Upper lobe of left lung (tissue), 6 donors: Measurements from ENCODE around the gene WDR31. TPM values are rescaled to one million over a fixed set of nuclear protein-coding genes. Genes with fewer than 3 reads are reported as not detected.
A peak's percentile ranks its signal among the peaks of the same experiment; 100 is the strongest.

Source experiments
- ATAC-seq, 2 donors: fragments of 200-7000 bp; cut with Tn5 transposase; one replicate each; pipeline ENCODE4 v1.9.1; 2022; ENCODE audit warnings: mild to moderate bottlenecking in 2 of 2, moderate library complexity in 2 of 2; ENCODE audit not compliant: low FRiP score in 2 of 2
- DNase-seq, 2 donors: peaks; one replicate each; pipeline ENCODE4 v3.0.0-alpha.2; 2019 to 2020
- H3K27ac ChIP-seq, 4 donors: fragments of 200-600 bp; sonication (generic); one replicate each; pipeline ENCODE4 v1.5.1; 2016 to 2019
- H3K27me3 ChIP-seq, 4 donors: fragments of 200-600 bp; sonication (generic); one replicate each; pipeline ENCODE4 v1.5.1; 2017 to 2019
- H3K36me3 ChIP-seq, 4 donors: fragments of 200-600 bp; sonication (generic); one replicate each; pipeline ENCODE4 v1.5.1; 2016 to 2019
- H3K4me1 ChIP-seq, 4 donors: fragments of 200-600 bp; sonication (generic); one replicate each; pipeline ENCODE4 v1.5.1; 2018 to 2019
- H3K4me3 ChIP-seq, 4 donors: fragments of 200-600 bp; sonication (generic); one replicate each; pipeline ENCODE4 v1.5.1; 2017 to 2019; ENCODE audit warnings: mild to moderate bottlenecking in 2 of 4, moderate library complexity in 1 of 4
- H3K9me3 ChIP-seq, 4 donors: fragments of 200-600 bp; sonication (generic); one replicate each; pipeline ENCODE4 v1.5.1; 2018 to 2019
- EP300 ChIP-seq, 4 donors: sonication (generic); formaldehyde crosslinking; IDR thresholded peaks; one replicate each; pipeline ENCODE4 v1.5.1; 2017; ENCODE audit warnings: antibody characterized with exemption in 4 of 4, control low read depth in 2 of 4
- POLR2A ChIP-seq, 4 donors: fragments of 450-650 bp; IDR thresholded peaks; one replicate each; pipeline ENCODE4 v1.5.1; 2016 to 2017; ENCODE audit warnings: antibody characterized with exemption in 4 of 4, mild to moderate bottlenecking in 2 of 4
- POLR2AphosphoS5 ChIP-seq, 2 donors: sonication (generic); formaldehyde crosslinking; IDR thresholded peaks; one replicate each; pipeline ENCODE4 v1.5.1; 2017; ENCODE audit warnings: antibody characterized with exemption in 2 of 2
- WGBS, 2 donors: methylation state at CpG; one replicate each; pipeline ENCODE4 v1.1.5; 2017 to 2018; 5-methylcytosine and 5-hydroxymethylcytosine counted together
- total RNA-seq, 6 donors: library from RNA; depleted of rRNA in 4 of 6; stranded (reverse); fragments of >200 nt in 4 of 6; gene quantifications; one replicate each; pipeline versions ENCODE4 v1.1.0 to v1.2.1, GENCODE V29; 2016 to 2021
- TF ChIP-seq, protein P1 (sequence below), 6 experiments: fragments of 450-650 bp in 4 of 6; fragments of 200-600 bp in 2 of 6; sonication (generic) in 2 of 6; IDR thresholded peaks; one replicate each; pipeline ENCODE4 v1.5.1; 2016 to 2019; ENCODE audit warnings: antibody characterized with exemption in 6 of 6
- donor health status: DM: no; HTN: no; CAD: no; lungs with moderate emphysema.
- donor health status: DM: no; HTN: yes; CAD: no; lungs with severe emphysema.

The WDR31 gene
- total RNA-seq, 6 donors from 2014 or later = 2.0 to 5.2 (median 3.1) TPM

DNA sequence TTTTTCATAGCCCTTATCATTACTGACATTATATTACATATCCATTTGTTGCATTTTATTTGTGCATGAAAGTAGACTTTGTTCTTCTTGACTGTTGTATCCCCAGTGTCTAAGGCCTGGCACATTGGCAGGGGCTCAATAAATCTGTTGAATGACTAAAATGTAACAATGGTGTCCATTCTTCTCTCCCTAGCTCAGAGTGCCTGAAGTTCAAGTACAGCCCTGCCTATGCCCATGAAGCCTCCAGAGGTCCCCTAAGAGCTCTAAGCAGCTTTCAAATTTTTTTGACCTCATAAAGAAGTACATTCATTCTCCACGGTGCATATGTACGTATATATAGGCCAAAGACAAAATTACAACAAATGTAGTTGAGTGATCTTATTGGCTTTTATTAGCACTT lies 5.1 kb upstream of the WDR31 start:
- no peaks in the 10 kb centered on the region for H3K27me3 ChIP-seq
- H3K36me3 ChIP-seq = no peaks in the 10 kb centered on the region
- no peak overlapping the region for H3K4me3 ChIP-seq
- no peaks in the 10 kb centered on the region for H3K9me3 ChIP-seq
- DNase-seq (no peak), ATAC-seq (no peak)
- H3K4me1 ChIP-seq = peaks cover 6 to 17% (median 16%) of the 10 kb centered on the region in 4 donors
- H3K27ac ChIP-seq = no peak overlapping the region
- whole genome bisulfite sequencing, 2 donors = 88 to 90% methylated on average over 2 of the region's 2 CpGs
- no peak for TF ChIP-seq POLR2AphosphoS5 (IDR thresholded peaks at IDR 0.05)
- TF ChIP-seq EP300 (IDR thresholded peaks at IDR 0.05) = no peak
- TF ChIP-seq POLR2A (IDR thresholded peaks at IDR 0.05) = no peak
- TF ChIP-seq, protein P1, sequence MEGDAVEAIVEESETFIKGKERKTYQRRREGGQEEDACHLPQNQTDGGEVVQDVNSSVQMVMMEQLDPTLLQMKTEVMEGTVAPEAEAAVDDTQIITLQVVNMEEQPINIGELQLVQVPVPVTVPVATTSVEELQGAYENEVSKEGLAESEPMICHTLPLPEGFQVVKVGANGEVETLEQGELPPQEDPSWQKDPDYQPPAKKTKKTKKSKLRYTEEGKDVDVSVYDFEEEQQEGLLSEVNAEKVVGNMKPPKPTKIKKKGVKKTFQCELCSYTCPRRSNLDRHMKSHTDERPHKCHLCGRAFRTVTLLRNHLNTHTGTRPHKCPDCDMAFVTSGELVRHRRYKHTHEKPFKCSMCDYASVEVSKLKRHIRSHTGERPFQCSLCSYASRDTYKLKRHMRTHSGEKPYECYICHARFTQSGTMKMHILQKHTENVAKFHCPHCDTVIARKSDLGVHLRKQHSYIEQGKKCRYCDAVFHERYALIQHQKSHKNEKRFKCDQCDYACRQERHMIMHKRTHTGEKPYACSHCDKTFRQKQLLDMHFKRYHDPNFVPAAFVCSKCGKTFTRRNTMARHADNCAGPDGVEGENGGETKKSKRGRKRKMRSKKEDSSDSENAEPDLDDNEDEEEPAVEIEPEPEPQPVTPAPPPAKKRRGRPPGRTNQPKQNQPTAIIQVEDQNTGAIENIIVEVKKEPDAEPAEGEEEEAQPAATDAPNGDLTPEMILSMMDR (IDR thresholded peaks at IDR 0.05) = no peak

DNA sequence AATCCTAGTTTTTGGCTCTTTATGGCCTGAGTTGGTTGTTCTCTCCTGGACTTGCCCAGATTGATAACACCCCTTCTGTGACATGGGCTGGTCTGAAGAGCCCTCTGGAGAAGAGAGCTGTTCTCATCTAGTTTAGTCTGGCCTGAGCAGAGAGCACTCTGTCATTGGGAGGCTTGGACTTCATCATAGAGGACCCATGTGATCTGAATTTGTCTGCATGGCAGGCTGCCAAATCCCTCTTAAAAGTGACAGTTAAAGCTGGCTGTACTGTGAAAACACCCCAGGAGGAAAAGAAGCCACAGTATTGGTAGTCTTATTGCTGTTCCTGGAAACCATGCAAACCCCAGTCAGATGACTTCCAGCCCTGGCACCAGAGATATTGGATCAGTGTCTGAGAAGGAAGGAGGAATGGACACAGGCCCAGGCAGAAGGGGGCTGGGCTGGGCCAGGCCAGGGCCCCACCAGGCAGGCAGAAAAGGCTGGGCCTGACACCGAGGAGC lies 3.7 kb upstream of the WDR31 start:
- no peaks in the 10 kb centered on the region for H3K27me3 ChIP-seq
- no peaks in the 10 kb centered on the region for H3K9me3 ChIP-seq
- TF ChIP-seq, protein P1 (IDR thresholded peaks at IDR 0.05) = no peak
- TF ChIP-seq POLR2AphosphoS5 (IDR thresholded peaks at IDR 0.05) (no peak), EP300 (IDR thresholded peaks at IDR 0.05) (no peak), POLR2A (IDR thresholded peaks at IDR 0.05) (no peak)
- H3K4me1 ChIP-seq = peaks cover 8 to 21% (median 16%) of the 10 kb centered on the region in 4 donors
- peak; percentile 4 to 91 for ATAC-seq
- WGBS, 2 donors = 50 to 64% methylated on average over 1 of the region's 1 CpG
- H3K36me3 ChIP-seq = no peaks in the 10 kb centered on the region
- DNase-seq = peak; percentile 53 to 84
- no peak overlapping the region for H3K4me3 ChIP-seq
- peak overlapping the region; percentile 69 to 83 (median 72) for H3K27ac ChIP-seq

DNA sequence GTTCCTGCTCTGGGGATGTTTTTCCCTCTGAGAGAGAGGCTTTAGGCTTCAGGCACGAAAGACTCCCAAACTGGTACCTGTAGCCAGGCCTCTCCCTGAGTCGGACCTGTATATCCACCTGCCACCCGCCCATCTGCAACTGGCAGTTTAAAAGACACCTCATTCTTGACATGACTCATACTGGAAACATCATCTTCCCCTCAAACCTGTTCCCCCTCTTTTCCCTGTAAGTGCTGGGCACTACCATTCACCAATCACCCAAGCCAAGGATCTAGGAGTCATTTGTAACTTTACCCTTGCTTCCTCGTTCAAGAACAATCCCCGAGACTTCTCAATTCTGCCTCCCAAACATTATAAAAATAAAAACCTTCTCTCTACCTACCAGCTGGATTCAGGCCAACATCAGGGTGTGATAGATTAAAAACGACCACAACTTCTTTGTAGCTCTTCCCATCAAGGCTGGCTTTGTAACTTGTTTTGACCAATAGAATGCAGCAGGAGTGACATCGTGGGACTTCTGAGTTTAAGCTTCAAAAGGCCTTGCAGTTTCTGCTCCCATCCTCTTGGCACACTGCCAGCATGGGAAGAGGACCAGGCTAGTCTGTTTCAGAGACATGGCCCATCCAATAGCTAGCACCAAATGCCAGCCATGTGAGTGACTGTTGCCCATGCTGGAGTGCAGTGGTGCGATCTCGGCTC lies 1.8 kb upstream of the WDR31 start:
- TF ChIP-seq POLR2AphosphoS5 (IDR thresholded peaks at IDR 0.05) (no peak), POLR2A (IDR thresholded peaks at IDR 0.05) (no peak), EP300 (IDR thresholded peaks at IDR 0.05) (no peak)
- TF ChIP-seq, protein P1 (IDR thresholded peaks at IDR 0.05) = no peak
- ATAC-seq (no peak), DNase-seq (no peak)
- WGBS, 2 donors = 71 to 75% methylated on average over 9 of the region's 9 CpGs
- Histone ChIP-seq H3K4me1 (peaks cover 8 to 21% (median 16%) of the 10 kb centered on the region in 4 donors), H3K27me3 (no peaks in the 10 kb centered on the region), H3K4me3 (no peak overlapping the region), H3K36me3 (no peaks in the 10 kb centered on the region), H3K9me3 (no peaks in the 10 kb centered on the region), H3K27ac (no peak overlapping the region)

DNA sequence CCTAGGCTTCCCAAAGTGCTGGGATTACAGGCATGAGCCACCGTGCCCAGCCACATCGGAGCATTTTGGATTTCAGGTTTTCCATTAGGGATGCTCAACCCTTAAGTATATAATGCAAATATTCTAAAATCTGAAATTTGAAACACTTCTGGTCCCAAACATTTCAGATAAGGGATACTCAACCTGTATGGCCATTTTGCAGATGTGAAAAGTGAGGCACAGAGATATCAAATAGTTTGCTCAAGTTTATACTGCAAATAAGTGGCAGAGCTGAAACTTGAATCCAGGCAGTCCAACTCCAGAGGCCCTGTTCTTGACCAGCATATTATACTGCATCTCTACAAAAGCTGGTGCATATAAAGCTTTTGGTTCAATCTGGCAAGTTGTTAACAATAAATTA lies 2.4 kb downstream of the WDR31 start:
- 93 to 100% methylated on average over 2 of the region's 2 CpGs for WGBS, 2 donors
- no peaks in the 10 kb centered on the region for H3K27me3 ChIP-seq
- ATAC-seq = no peak
- H3K4me3 ChIP-seq = no peak overlapping the region
- H3K36me3 ChIP-seq = no peaks in the 10 kb centered on the region
- H3K27ac ChIP-seq = no peak overlapping the region
- TF ChIP-seq, protein P1 (IDR thresholded peaks at IDR 0.05) = no peak
- TF ChIP-seq POLR2A (IDR thresholded peaks at IDR 0.05) = no peak
- no peak for TF ChIP-seq POLR2AphosphoS5 (IDR thresholded peaks at IDR 0.05)
- TF ChIP-seq EP300 (IDR thresholded peaks at IDR 0.05) = no peak
- no peaks in the 10 kb centered on the region for H3K9me3 ChIP-seq
- H3K4me1 ChIP-seq = peaks cover 8 to 15% (median 12%) of the 10 kb centered on the region in 4 donors
- no peak for DNase-seq

DNA sequence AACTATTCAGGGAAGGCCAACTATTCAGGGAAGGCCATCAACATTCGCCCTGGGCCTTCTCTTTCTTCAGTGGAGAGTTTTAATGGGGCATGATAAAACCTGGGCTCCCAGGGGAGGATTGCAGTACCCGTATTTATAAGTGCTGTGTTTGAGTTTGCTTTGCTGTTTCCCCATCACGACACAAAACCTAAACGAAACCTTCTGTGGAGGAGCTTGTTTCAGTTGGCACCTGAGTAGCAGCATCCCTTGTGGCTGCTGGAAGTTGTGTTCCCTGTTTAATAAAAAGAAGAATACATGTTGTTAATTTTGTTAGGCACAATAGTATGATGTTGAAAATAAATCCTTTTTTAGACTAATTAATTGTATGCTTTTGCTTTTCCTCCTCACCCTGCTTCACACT lies 8.3 kb downstream of the WDR31 start:
- TF ChIP-seq EP300 (IDR thresholded peaks at IDR 0.05) (no peak), POLR2A (IDR thresholded peaks at IDR 0.05) (no peak), POLR2AphosphoS5 (IDR thresholded peaks at IDR 0.05) (no peak)
- TF ChIP-seq, protein P1 (IDR thresholded peaks at IDR 0.05) = no peak
- 71 to 80% methylated on average over 4 of the region's 4 CpGs for WGBS, 2 donors
- H3K36me3 ChIP-seq = peaks cover 0 to 5% (median 0%) of the 10 kb centered on the region in 4 donors
- DNase-seq (no peak), ATAC-seq (no peak)
- no peaks in the 10 kb centered on the region for H3K4me1 ChIP-seq
- H3K27ac ChIP-seq = no peak overlapping the region
- H3K4me3 ChIP-seq = no peak overlapping the region
- no peaks in the 10 kb centered on the region for H3K27me3 ChIP-seq
- no peaks in the 10 kb centered on the region for H3K9me3 ChIP-seq
